D721Med (cell line): Measurements from ENCODE around the gene MIPOL1.

Experiments used
- DNase-seq: peaks from one replicate; pipeline ENCODE4 v3.0.0; 2011; ENCODE audit warnings: low spot score; ENCODE audit not compliant: insufficient read length
- FAIRE-seq: peaks from 2 replicates; lab custom pipeline; 2011; peaks lifted over from hg19 to GRCh38; lab: Jason Lieb, UNC
- CTCF ChIP-seq: IDR thresholded peaks from 2 replicates; pipeline ENCODE4 v1.5.1; 2012; ENCODE audit warnings: mild to moderate bottlenecking, control low read depth; ENCODE audit not compliant: insufficient read depth; ENCODE audit errors: missing control alignments

Gene MIPOL1

GRCh38 chr14:37472906-37473305 is 275.2 kb downstream of the MIPOL1 start:
- no peak for DNase-seq
- no peak for FAIRE-seq
- no peak for TF ChIP-seq CTCF

GRCh38 chr14:37474191-37474590 is 276.5 kb downstream of the MIPOL1 start:
- DNase-seq = no peak
- FAIRE-seq = no peak
- no peak for TF ChIP-seq CTCF

GRCh38 chr14:37480446-37481290 is 282.9 kb downstream of the MIPOL1 start:
- TF ChIP-seq CTCF = no peak
- DNase-seq (no peak), FAIRE-seq (no peak)

GRCh38 chr14:37482428-37482827 is 284.7 kb downstream of the MIPOL1 start:
- no peak for DNase-seq
- no peak for TF ChIP-seq CTCF
- no peak for FAIRE-seq

GRCh38 chr14:37483672-37484071 is 285.9 kb downstream of the MIPOL1 start:
- no peak for TF ChIP-seq CTCF
- FAIRE-seq = no peak
- no peak for DNase-seq

- no peak for FAIRE-seq
- no peak for DNase-seq
- no peak for TF ChIP-seq CTCF
These were observed 292.9 kb downstream of the MIPOL1 start for GRCh38 chr14:37490607-37491006.

GRCh38 chr14:37491076-37491475 is 293.3 kb downstream of the MIPOL1 start:
- TF ChIP-seq CTCF = no peak
- no peak for DNase-seq
- no peak for FAIRE-seq
